HepG2 (cell line): ENCODE data around the gene WNK1.

Experiments
- AFF4 ChIP-seq: sonication (generic); formaldehyde crosslinking; IDR thresholded peaks from 2 replicates; pipeline ENCODE4 v1.4.0; 2020; ENCODE audit warnings: missing genetic modification reagents
- EP300 ChIP-seq, 3 experiments: sonication (generic) in 1 of 3; formaldehyde crosslinking in 1 of 3; IDR thresholded peaks; 2 replicates each; pipeline versions ENCODE4 v1.5.1 to v1.6.1; 2011 to 2020; ENCODE audit warnings: low read depth in 2 of 3, low read length in 2 of 3, borderline replicate concordance in 1 of 3, improper control_type of control experiment in 1 of 3, mild to moderate bottlenecking in 1 of 3, missing genetic modification reagents in 1 of 3, moderate library complexity in 1 of 3
- EZH2 ChIP-seq: conservative IDR thresholded peaks from 2 replicates; pipeline ENCODE4 v1.6.1; 2012; ENCODE audit warnings: mild to moderate bottlenecking, low read depth, low read length, moderate library complexity
- MBD4 ChIP-seq: IDR thresholded peaks from 2 replicates; pipeline ENCODE4 v1.6.1; 2012; ENCODE audit warnings: low read length, inconsistent platforms, borderline replicate concordance
- PATZ1 ChIP-seq: sonication (generic); formaldehyde crosslinking; IDR thresholded peaks from 2 replicates; pipeline ENCODE4 v1.4.0; 2020; ENCODE audit warnings: missing genetic modification reagents
- POLR2A ChIP-seq, 2 experiments: IDR thresholded peaks; 2 replicates each; pipeline ENCODE4 v1.6.1; 2011; ENCODE audit warnings: low read depth in 2 of 2, low read length in 2 of 2, mild to moderate bottlenecking in 1 of 2, moderate library complexity in 1 of 2; ENCODE audit not compliant: insufficient read depth in 1 of 2
- RAD51 ChIP-seq: fragments of 450-650 bp; IDR thresholded peaks from 2 replicates; pipeline ENCODE4 v1.6.1; 2016; ENCODE audit warnings: borderline replicate concordance
- RBM39 ChIP-seq: fragments of 200-400 bp; formaldehyde crosslinking; IDR thresholded peaks from one replicate; pipeline ENCODE4 v1.6.1; 2018; ENCODE audit warnings: antibody characterized with exemption, mild to moderate bottlenecking, low read depth, low read length; ENCODE audit not compliant: poor library complexity, severe bottlenecking
- TF ChIP-seq, protein P1 (sequence below): IDR thresholded peaks from 2 replicates; pipeline ENCODE4 v1.6.1; 2012; ENCODE audit warnings: low read length, improper control_type of control experiment
- TF ChIP-seq, protein P2 (sequence below): sonication (generic); formaldehyde crosslinking; IDR thresholded peaks from 2 replicates; pipeline ENCODE4 v1.4.0; 2020; ENCODE audit warnings: missing genetic modification reagents
- TF ChIP-seq, protein P3 (sequence below): sonication (generic); formaldehyde crosslinking; IDR thresholded peaks from 2 replicates; pipeline ENCODE4 v1.5.0; 2020; ENCODE audit warnings: mild to moderate bottlenecking, missing genetic modification reagents, moderate library complexity
- TF ChIP-seq, protein P4 (sequence below): sonication (generic); formaldehyde crosslinking; IDR thresholded peaks from 2 replicates; pipeline ENCODE4 v1.8.0; 2022; ENCODE audit warnings: missing genetic modification reagents, mild to moderate bottlenecking, borderline replicate concordance

DNA sequence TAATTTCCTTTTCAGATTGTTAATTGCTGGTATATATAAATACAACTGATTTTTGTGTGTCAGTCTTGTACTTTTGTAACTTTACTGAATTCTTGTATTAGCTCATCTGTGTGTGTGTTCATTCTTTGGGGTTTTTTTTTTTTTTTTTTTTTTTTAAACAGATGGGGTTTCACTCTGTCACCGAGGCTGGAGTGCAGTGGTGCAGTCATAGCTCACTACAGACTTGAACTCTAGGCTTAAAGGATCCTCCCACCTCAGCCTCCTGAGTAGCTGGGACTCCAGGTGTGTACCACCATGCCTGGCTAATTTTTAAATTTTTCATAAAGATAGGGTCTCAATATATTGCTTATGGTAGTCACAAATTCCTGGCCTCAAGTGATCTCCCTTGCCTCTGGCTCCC is 68.0 kb downstream of the WNK1 start:
- TF ChIP-seq EZH2, result no peak
- TF ChIP-seq PATZ1, result no peak
- no peak for TF ChIP-seq RAD51
- no peak for TF ChIP-seq POLR2A (IDR thresholded peaks at IDR 0.05; ENCODE audit: insufficient read depth in 1 of 2, low read depth in 2 of 2, low read length in 2 of 2)
- TF ChIP-seq, protein P1, sequence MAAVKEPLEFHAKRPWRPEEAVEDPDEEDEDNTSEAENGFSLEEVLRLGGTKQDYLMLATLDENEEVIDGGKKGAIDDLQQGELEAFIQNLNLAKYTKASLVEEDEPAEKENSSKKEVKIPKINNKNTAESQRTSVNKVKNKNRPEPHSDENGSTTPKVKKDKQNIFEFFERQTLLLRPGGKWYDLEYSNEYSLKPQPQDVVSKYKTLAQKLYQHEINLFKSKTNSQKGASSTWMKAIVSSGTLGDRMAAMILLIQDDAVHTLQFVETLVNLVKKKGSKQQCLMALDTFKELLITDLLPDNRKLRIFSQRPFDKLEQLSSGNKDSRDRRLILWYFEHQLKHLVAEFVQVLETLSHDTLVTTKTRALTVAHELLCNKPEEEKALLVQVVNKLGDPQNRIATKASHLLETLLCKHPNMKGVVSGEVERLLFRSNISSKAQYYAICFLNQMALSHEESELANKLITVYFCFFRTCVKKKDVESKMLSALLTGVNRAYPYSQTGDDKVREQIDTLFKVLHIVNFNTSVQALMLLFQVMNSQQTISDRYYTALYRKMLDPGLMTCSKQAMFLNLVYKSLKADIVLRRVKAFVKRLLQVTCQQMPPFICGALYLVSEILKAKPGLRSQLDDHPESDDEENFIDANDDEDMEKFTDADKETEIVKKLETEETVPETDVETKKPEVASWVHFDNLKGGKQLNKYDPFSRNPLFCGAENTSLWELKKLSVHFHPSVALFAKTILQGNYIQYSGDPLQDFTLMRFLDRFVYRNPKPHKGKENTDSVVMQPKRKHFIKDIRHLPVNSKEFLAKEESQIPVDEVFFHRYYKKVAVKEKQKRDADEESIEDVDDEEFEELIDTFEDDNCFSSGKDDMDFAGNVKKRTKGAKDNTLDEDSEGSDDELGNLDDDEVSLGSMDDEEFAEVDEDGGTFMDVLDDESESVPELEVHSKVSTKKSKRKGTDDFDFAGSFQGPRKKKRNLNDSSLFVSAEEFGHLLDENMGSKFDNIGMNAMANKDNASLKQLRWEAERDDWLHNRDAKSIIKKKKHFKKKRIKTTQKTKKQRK, result no peak
- no peak for TF ChIP-seq EP300 (IDR thresholded peaks at IDR 0.05; ENCODE audit: low read depth in 2 of 2, low read length in 2 of 2)
- no peak for TF ChIP-seq EP300 (CRISPR knock-in tag; IDR thresholded peaks at IDR 0.05; ENCODE audit: borderline replicate concordance)
- TF ChIP-seq AFF4 (CRISPR knock-in tag), result no peak
- TF ChIP-seq, protein P2, sequence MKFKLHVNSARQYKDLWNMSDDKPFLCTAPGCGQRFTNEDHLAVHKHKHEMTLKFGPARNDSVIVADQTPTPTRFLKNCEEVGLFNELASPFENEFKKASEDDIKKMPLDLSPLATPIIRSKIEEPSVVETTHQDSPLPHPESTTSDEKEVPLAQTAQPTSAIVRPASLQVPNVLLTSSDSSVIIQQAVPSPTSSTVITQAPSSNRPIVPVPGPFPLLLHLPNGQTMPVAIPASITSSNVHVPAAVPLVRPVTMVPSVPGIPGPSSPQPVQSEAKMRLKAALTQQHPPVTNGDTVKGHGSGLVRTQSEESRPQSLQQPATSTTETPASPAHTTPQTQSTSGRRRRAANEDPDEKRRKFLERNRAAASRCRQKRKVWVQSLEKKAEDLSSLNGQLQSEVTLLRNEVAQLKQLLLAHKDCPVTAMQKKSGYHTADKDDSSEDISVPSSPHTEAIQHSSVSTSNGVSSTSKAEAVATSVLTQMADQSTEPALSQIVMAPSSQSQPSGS (CRISPR knock-in tag), result no peak
- TF ChIP-seq, protein P3, sequence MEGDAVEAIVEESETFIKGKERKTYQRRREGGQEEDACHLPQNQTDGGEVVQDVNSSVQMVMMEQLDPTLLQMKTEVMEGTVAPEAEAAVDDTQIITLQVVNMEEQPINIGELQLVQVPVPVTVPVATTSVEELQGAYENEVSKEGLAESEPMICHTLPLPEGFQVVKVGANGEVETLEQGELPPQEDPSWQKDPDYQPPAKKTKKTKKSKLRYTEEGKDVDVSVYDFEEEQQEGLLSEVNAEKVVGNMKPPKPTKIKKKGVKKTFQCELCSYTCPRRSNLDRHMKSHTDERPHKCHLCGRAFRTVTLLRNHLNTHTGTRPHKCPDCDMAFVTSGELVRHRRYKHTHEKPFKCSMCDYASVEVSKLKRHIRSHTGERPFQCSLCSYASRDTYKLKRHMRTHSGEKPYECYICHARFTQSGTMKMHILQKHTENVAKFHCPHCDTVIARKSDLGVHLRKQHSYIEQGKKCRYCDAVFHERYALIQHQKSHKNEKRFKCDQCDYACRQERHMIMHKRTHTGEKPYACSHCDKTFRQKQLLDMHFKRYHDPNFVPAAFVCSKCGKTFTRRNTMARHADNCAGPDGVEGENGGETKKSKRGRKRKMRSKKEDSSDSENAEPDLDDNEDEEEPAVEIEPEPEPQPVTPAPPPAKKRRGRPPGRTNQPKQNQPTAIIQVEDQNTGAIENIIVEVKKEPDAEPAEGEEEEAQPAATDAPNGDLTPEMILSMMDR, result no peak
- no peak for TF ChIP-seq MBD4
- TF ChIP-seq, protein P4, sequence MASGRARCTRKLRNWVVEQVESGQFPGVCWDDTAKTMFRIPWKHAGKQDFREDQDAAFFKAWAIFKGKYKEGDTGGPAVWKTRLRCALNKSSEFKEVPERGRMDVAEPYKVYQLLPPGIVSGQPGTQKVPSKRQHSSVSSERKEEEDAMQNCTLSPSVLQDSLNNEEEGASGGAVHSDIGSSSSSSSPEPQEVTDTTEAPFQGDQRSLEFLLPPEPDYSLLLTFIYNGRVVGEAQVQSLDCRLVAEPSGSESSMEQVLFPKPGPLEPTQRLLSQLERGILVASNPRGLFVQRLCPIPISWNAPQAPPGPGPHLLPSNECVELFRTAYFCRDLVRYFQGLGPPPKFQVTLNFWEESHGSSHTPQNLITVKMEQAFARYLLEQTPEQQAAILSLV (CRISPR knock-in tag), result no peak
- TF ChIP-seq RBM39, result no peak
